Measurements from ENCODE around the gene LEP.

LEP gene

GRCh38 chr7:128268233-128268632, 27.2 kb downstream of the LEP start:
- H3K4me3 ChIP-seq (ENCODE audit: low read depth, low read length), result no peak overlapping the region
- TF ChIP-seq, protein P1, sequence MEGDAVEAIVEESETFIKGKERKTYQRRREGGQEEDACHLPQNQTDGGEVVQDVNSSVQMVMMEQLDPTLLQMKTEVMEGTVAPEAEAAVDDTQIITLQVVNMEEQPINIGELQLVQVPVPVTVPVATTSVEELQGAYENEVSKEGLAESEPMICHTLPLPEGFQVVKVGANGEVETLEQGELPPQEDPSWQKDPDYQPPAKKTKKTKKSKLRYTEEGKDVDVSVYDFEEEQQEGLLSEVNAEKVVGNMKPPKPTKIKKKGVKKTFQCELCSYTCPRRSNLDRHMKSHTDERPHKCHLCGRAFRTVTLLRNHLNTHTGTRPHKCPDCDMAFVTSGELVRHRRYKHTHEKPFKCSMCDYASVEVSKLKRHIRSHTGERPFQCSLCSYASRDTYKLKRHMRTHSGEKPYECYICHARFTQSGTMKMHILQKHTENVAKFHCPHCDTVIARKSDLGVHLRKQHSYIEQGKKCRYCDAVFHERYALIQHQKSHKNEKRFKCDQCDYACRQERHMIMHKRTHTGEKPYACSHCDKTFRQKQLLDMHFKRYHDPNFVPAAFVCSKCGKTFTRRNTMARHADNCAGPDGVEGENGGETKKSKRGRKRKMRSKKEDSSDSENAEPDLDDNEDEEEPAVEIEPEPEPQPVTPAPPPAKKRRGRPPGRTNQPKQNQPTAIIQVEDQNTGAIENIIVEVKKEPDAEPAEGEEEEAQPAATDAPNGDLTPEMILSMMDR (IDR thresholded peaks at IDR 0.05; ENCODE audit: insufficient read depth, low read depth, low read length, missing control alignments), result no peak
- DNase-seq (ENCODE audit: low read depth), result no peak

GRCh38 chr7:128270826-128271272, 29.8 kb downstream of the LEP start:
- TF ChIP-seq, protein P1 (IDR thresholded peaks at IDR 0.05; ENCODE audit: insufficient read depth, low read depth, low read length, missing control alignments), result no peak
- DNase-seq (ENCODE audit: low read depth), result no peak
- no peak overlapping the region for H3K4me3 ChIP-seq (ENCODE audit: low read depth, low read length)

DNA sequence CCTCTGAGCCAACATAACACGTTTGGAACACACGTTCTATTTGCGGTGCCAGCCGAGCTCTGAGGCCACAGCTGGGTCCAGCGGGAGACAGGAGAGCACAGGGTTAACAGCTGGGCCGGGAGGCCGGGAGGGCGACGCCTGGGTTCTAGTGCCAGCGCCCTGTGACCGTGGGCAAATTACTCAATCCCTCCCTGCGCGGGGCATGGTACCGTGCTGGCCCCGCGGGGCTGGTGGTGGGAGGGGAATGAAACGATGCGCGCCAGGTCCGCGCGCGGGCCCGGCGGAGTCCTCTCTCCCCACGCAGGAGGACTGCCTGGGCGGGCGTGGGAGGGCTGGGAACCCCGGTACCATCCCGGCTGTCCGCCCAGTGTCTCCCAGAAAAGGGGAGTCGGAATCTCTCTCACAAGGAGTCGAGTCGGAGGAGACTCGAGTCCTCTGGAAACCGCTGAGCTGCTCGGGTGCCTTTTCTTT, 30.4 kb downstream of the LEP start:
- no peak for DNase-seq (ENCODE audit: low read depth)
- TF ChIP-seq, protein P1 (IDR thresholded peaks at IDR 0.05; ENCODE audit: insufficient read depth, low read depth, low read length, missing control alignments), result no peak
- H3K4me3 ChIP-seq (ENCODE audit: low read depth, low read length), result no peak overlapping the region

GRCh38 chr7:128271942-128272481, 30.9 kb downstream of the LEP start:
- no peak for DNase-seq (ENCODE audit: low read depth)

GRCh38 chr7:128274246-128274883, 33.3 kb downstream of the LEP start:
- no peak overlapping the region for H3K4me3 ChIP-seq (ENCODE audit: low read depth, low read length)
- TF ChIP-seq, protein P1 (IDR thresholded peaks at IDR 0.05; ENCODE audit: insufficient read depth, low read depth, low read length, missing control alignments), result no peak
- DNase-seq (ENCODE audit: low read depth), result no peak

More at GRCh38 chr7:128271942-128272481, 30.9 kb downstream of the LEP start:
- TF ChIP-seq, protein P1 (IDR thresholded peaks at IDR 0.05; ENCODE audit: insufficient read depth, low read depth, low read length, missing control alignments), result no peak
- H3K4me3 ChIP-seq (ENCODE audit: low read depth, low read length), result no peak overlapping the region

DNA sequence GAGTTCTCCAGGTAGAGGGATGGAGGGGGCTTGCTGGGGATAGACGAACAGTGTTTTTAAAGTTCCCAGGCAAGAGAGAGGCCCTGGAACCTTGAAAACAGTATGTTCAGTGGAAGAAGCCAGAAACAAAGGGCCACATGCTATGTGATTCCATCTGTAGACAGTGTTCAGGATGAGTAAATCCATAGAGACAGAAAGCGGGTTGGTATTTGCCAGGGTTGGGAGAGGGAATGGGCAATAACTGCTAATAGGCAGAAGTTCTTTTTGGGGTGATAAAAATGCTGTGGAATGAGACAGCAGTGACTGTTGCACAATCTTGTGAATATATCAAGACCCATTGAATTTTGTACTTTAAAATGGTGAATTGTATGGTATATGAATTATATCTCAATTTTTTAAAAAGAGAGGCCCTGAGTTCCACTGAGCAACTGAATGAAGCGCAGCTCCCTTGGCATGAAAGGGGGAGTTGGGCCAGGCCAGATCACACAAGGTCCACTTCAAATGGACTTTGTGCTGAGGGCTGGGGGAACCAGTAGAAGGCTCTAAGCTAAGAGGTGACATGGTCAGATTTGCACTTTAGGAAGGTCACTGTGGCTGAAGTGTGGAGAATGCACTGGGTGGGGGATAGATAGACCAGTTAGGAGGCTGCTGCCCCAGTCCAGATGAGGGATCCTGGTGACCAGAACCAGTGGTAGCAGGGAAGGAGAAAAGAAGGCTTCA, 34.0 kb downstream of the LEP start:
- DNase-seq (ENCODE audit: low read depth), result no peak
- TF ChIP-seq, protein P1 (IDR thresholded peaks at IDR 0.05; ENCODE audit: insufficient read depth, low read depth, low read length, missing control alignments), result no peak
- no peak overlapping the region for H3K4me3 ChIP-seq (ENCODE audit: low read depth, low read length)

All from GM12865 (cell line).